Stimulated activated CD8-positive, alpha-beta memory T cell treated with anti-CD3 and anti-CD28 coated beads, Interleukin-15, amount 100 ng/mL, for 48 hours (primary cell): ENCODE measurements around the gene ALDOA.
"Not testable (repeated sequence)": the region's sequence is repeated elsewhere in the genome, so short reads cannot be mapped to it uniquely, and the experiment has no call there.

Experiments used
- DNase-seq, 2 donors: peaks; one replicate each; pipeline ENCODE4 v3.0.0-alpha.2; 2020; ENCODE audit warnings: low read depth in 2 of 2

The ALDOA gene

GRCh38 chr16:30091474-30092372 lies 26.2 kb downstream of the ALDOA start, which contains the start of gene TBX6:
Gene TBX6 (minus strand): TSS chr16:30091924. CDS start chr16:30091193, 731 bp downstream.
- DNase-seq, result peak; percentile 91 to 96

- DNase-seq, result peak; percentile 68 to 71
Observed at GRCh38 chr16:30092373-30093010, 26.9 kb downstream of the ALDOA start.

- DNase-seq, result no peak
Observed at GRCh38 chr16:30094541-30095165, 29.1 kb downstream of the ALDOA start.

GRCh38 chr16:30095166-30096078 lies 29.9 kb downstream of the ALDOA start:
- no peak for DNase-seq

- peak; percentile 85 for DNase-seq
Observed at GRCh38 chr16:30096105-30096861, 30.7 kb downstream of the ALDOA start, which contains the start of gene YPEL3. Gene YPEL3 (minus strand): TSS chr16:30096213. CDS start chr16:30095482, 731 bp downstream.

GRCh38 chr16:30096862-30097563 lies 31.5 kb downstream of the ALDOA start:
- DNase-seq, result no peak

GRCh38 chr16:30104090-30104489 lies 38.5 kb downstream of the ALDOA start:
- DNase-seq, result no peak

- DNase-seq, result no peak
Observed at GRCh38 chr16:30104492-30104891, 38.9 kb downstream of the ALDOA start.

GRCh38 chr16:30108059-30108850 lies 42.7 kb downstream of the ALDOA start:
- DNase-seq, result no peak

- DNase-seq, result no peak
Observed at GRCh38 chr16:30110661-30111060, 45.1 kb downstream of the ALDOA start.

- DNase-seq, result peak in 1 of 2 donors; percentile 43
Observed at GRCh38 chr16:30112197-30113030, 46.9 kb downstream of the ALDOA start.

GRCh38 chr16:30113031-30113710 lies 47.6 kb downstream of the ALDOA start, which contains the start of gene GDPD3:
Gene GDPD3 (minus strand): TSS chr16:30113537. CDS start chr16:30113478, 59 bp downstream.
- DNase-seq, result no peak

- DNase-seq, result no peak
Observed at GRCh38 chr16:30113711-30114333, 48.3 kb downstream of the ALDOA start.

GRCh38 chr16:30114411-30114810 lies 48.9 kb downstream of the ALDOA start:
- no peak for DNase-seq

GRCh38 chr16:30114833-30115232 lies 49.3 kb downstream of the ALDOA start:
- DNase-seq, result not testable (repeated sequence)

GRCh38 chr16:30115238-30115637 lies 49.7 kb downstream of the ALDOA start:
- no peak for DNase-seq
